GM23338 (cell line): ENCODE results near the gene MAP4. TPM values are rescaled to one million over a fixed set of nuclear protein-coding genes. Genes with fewer than 3 reads are reported as not detected.

Experiments used
- ATAC-seq: fragments of 200-7000 bp; cut with Tn5 transposase; 3 replicates; pipeline ENCODE4 v1.9.1; 2020
- DNase-seq: peaks from one replicate; pipeline ENCODE4 v3.0.0-alpha.2; 2015; ENCODE audit warnings: low spot score
- H2AFZ ChIP-seq: fragments of 200-600 bp; sonication (generic); 2 replicates; pipeline ENCODE4 v1.8.0; 2016; ENCODE audit warnings: antibody characterized with exemption, mild to moderate bottlenecking, moderate library complexity
- H3F3A ChIP-seq: fragments of 200-600 bp; sonication (generic); replicated peaks from 2 replicates; pipeline ENCODE4 v1.8.0; 2017; ENCODE audit warnings: antibody characterized with exemption, mixed run types, low read depth
- H3K27ac ChIP-seq: fragments of 200-600 bp; sonication (generic); 2 replicates; pipeline ENCODE4 v1.6.1; 2016; ENCODE audit warnings: low read depth
- H3K27me3 ChIP-seq: fragments of 200-600 bp; sonication (generic); 2 replicates; pipeline ENCODE4 v1.8.0; 2016; ENCODE audit warnings: mild to moderate bottlenecking, mixed run types, moderate library complexity; ENCODE audit not compliant: insufficient read depth
- H3K36me3 ChIP-seq: fragments of 200-600 bp; sonication (generic); 2 replicates; pipeline ENCODE4 v1.8.0; 2016; ENCODE audit warnings: mild to moderate bottlenecking; ENCODE audit not compliant: insufficient read depth
- H3K4me1 ChIP-seq: fragments of 200-600 bp; sonication (generic); 2 replicates; pipeline ENCODE4 v1.8.0; 2016; ENCODE audit warnings: mild to moderate bottlenecking, moderate library complexity; ENCODE audit not compliant: insufficient read depth
- H3K4me2 ChIP-seq: fragments of 200-600 bp; sonication (generic); 2 replicates; pipeline ENCODE4 v1.7.1; 2017; ENCODE audit warnings: mixed run types
- H3K4me3 ChIP-seq: fragments of 200-600 bp; sonication (generic); 2 replicates; pipeline ENCODE4 v1.6.1; 2016; ENCODE audit warnings: mixed run types
- H3K79me2 ChIP-seq: fragments of 200-600 bp; sonication (generic); replicated peaks from 2 replicates; pipeline ENCODE4 v1.8.0; 2017; ENCODE audit warnings: mild to moderate bottlenecking; ENCODE audit not compliant: insufficient read depth
- H3K9me2 ChIP-seq: fragments of 200-600 bp; sonication (generic); 2 replicates; pipeline ENCODE4 v1.8.0; 2017; ENCODE audit not compliant: insufficient read depth
- H4K20me1 ChIP-seq: fragments of 200-600 bp; sonication (generic); replicated peaks from 2 replicates; pipeline ENCODE4 v1.8.0; 2017; ENCODE audit warnings: mild to moderate bottlenecking; ENCODE audit not compliant: insufficient read depth
- H3K27ac Mint-ChIP-seq: 2 replicates; pipeline ENCODE4 v1.8.0; 2020; ENCODE audit warnings: inconsistent platforms, mild to moderate bottlenecking, moderate library complexity, mixed read lengths
- H3K27me3 Mint-ChIP-seq: 3 replicates; pipeline ENCODE4 v1.8.0; 2022; ENCODE audit warnings: low read depth, mild to moderate bottlenecking, moderate library complexity, mixed read lengths, inconsistent platforms; ENCODE audit not compliant: insufficient read depth, poor library complexity
- H3K36me3 Mint-ChIP-seq: 3 replicates; pipeline ENCODE4 v1.8.0; 2021; ENCODE audit warnings: low read depth, mild to moderate bottlenecking, inconsistent platforms, moderate library complexity, mixed read lengths
- H3K4me1 Mint-ChIP-seq: 3 replicates; pipeline ENCODE4 v1.8.0; 2020; ENCODE audit warnings: mild to moderate bottlenecking, inconsistent platforms, mixed read lengths
- H3K4me3 Mint-ChIP-seq: 3 replicates; pipeline ENCODE4 v1.8.0; 2021; ENCODE audit warnings: moderate library complexity, mild to moderate bottlenecking, inconsistent platforms, mixed read lengths
- H3K9me3 Mint-ChIP-seq: 3 replicates; pipeline ENCODE4 v1.8.0; 2020; ENCODE audit warnings: moderate library complexity, mild to moderate bottlenecking, inconsistent platforms, mixed read lengths
- CREB1 ChIP-seq: fragments of 250-450 bp; sonication (Bioruptor Pico); IDR thresholded peaks from 2 replicates; pipeline ENCODE4 v1.5.0; 2020; ENCODE audit warnings: low read depth, mild to moderate bottlenecking, moderate library complexity
- ETS1 ChIP-seq: IDR thresholded peaks from 2 replicates; pipeline ENCODE4 v1.6.1; 2016; ENCODE audit warnings: antibody characterized with exemption
- EZH2phosphoT487 ChIP-seq: fragments of 200-600 bp; sonication (generic); IDR thresholded peaks from one replicate; pipeline ENCODE4 v1.8.1; 2018; ENCODE audit warnings: antibody characterized with exemption; ENCODE audit not compliant: unreplicated experiment
- JUNB ChIP-seq: IDR thresholded peaks from one replicate; pipeline ENCODE4 v1.6.1; 2016; ENCODE audit warnings: antibody characterized with exemption; ENCODE audit not compliant: unreplicated experiment
- NANOG ChIP-seq: IDR thresholded peaks from 2 replicates; pipeline ENCODE4 v1.6.1; 2016; ENCODE audit warnings: antibody characterized with exemption, borderline replicate concordance
- POLR2AphosphoS5 ChIP-seq: IDR thresholded peaks from 2 replicates; pipeline ENCODE4 v1.6.1; 2016; ENCODE audit warnings: antibody characterized with exemption, low read depth
- REST ChIP-seq: IDR thresholded peaks from one replicate; pipeline ENCODE4 v1.6.1; 2018; ENCODE audit warnings: antibody characterized with exemption; ENCODE audit not compliant: unreplicated experiment
- ZNF114 ChIP-seq: fragments of 250-450 bp; sonication (Bioruptor Pico); IDR thresholded peaks from 2 replicates; pipeline ENCODE4 v1.5.0; 2020; ENCODE audit warnings: mild to moderate bottlenecking, moderate library complexity
- ZNF331 ChIP-seq: fragments of 250-450 bp; sonication (Bioruptor Pico); IDR thresholded peaks from 2 replicates; pipeline ENCODE4 v1.5.0; 2020; ENCODE audit warnings: low read depth, mild to moderate bottlenecking, moderate library complexity
- ZNF462 ChIP-seq: fragments of 250-450 bp; sonication (Bioruptor Pico); IDR thresholded peaks from 2 replicates; pipeline ENCODE4 v1.5.0; 2020; ENCODE audit warnings: mild to moderate bottlenecking, moderate library complexity
- polyA plus RNA-seq: library from polyadenylated mRNA; unstranded; fragments of >200 nt; fragmentation: Nextera tagmentation; extraction: Ambion mirVana; gene quantifications from 2 replicates; pipeline ENCODE4 v1.2.1, GENCODE V29; 2016
- total RNA-seq: library from RNA; depleted of rRNA; stranded (reverse); fragments of >200 nt; shearing (Covaris generic); gene quantifications from 2 replicates; pipeline ENCODE4 v1.2.3, GENCODE V29; 2014

Gene MAP4
- total and polyA plus RNA-seq, 2 experiments from 2014 or later = 103 to 113 TPM

- Histone ChIP-seq H3K79me2 (peaks cover 84% of the 10 kb centered on the region), H3K27ac (peak overlapping the region; percentile 1; the same call in 1 of the 2 replicates), H3K4me1 (peaks cover 22% of the 10 kb centered on the region), H4K20me1 (peaks cover 11% of the 10 kb centered on the region), H3K9me2 (no peaks in the 10 kb centered on the region), H2AFZ (no peak overlapping the region), H3K4me3 (no peak overlapping the region), H3K4me2 (no peak overlapping the region), H3K36me3 (no peaks in the 10 kb centered on the region), H3K27me3 (no peaks in the 10 kb centered on the region), H3F3A (no peaks in the 10 kb centered on the region)
- H3K4me3 Mint-ChIP-seq = no peak overlapping the region; the same call in 2 of the 3 replicates
- peaks cover 22% of the 10 kb centered on the region for H3K4me1 Mint-ChIP-seq
- H3K27ac Mint-ChIP-seq = peak overlapping the region; percentile 83
- H3K36me3 Mint-ChIP-seq = no peaks in the 10 kb centered on the region
- TF ChIP-seq EZH2phosphoT487 (no peak), ZNF462 (CRISPR knock-in tag) (no peak), ZNF331 (CRISPR knock-in tag) (no peak), ZNF114 (CRISPR knock-in tag) (no peak), POLR2AphosphoS5 (no peak), REST (no peak), JUNB (no peak), CREB1 (CRISPR knock-in tag) (no peak), ETS1 (no peak), NANOG (no peak)
- H3K9me3 Mint-ChIP-seq = no peaks in the 10 kb centered on the region
- no peak for DNase-seq
- H3K27me3 Mint-ChIP-seq = no peaks in the 10 kb centered on the region
- ATAC-seq = no peak
Measured at GRCh38 chr3:48038971-48039481, 22.8 kb upstream of the MAP4 start.
